DND-41 (cell line): Measurements from ENCODE around the gene IL18RAP.

Experiments used
- CTCF ChIP-seq: IDR thresholded peaks from 2 replicates; pipeline ENCODE4 v1.5.1; 2012; ENCODE audit warnings: borderline replicate concordance, low read length, moderate library complexity, mild to moderate bottlenecking; ENCODE audit not compliant: poor library complexity, severe bottlenecking; ENCODE audit errors: extremely low read depth
- EZH2 ChIP-seq: IDR thresholded peaks from 3 replicates; pipeline ENCODE4 v1.6.1; 2012; ENCODE audit warnings: borderline replicate concordance, low read depth, mild to moderate bottlenecking, moderate library complexity, low read length, inconsistent platforms; ENCODE audit not compliant: severe bottlenecking

GRCh38 chr2:102461188-102461587 lies 38.2 kb downstream of the IL18RAP start:
- TF ChIP-seq CTCF (no peak), EZH2 (no peak)
